GM10266 (cell line): ENCODE measurements around the gene DDX19B.
"Not testable (repeated sequence)": the region's sequence is repeated elsewhere in the genome, so short reads cannot be mapped to it uniquely, and the experiment has no call there.

Experiments used
- DNase-seq: peaks from one replicate; pipeline ENCODE4 v3.0.0; 2012; ENCODE audit errors: extremely low spot score
- TF ChIP-seq, protein P1 (sequence below): IDR thresholded peaks from 2 replicates; pipeline ENCODE4 v1.5.1; 2012; ENCODE audit warnings: mild to moderate bottlenecking, low read depth; ENCODE audit not compliant: control insufficient read depth, insufficient read depth; ENCODE audit errors: missing control alignments

The DDX19B gene

DNA sequence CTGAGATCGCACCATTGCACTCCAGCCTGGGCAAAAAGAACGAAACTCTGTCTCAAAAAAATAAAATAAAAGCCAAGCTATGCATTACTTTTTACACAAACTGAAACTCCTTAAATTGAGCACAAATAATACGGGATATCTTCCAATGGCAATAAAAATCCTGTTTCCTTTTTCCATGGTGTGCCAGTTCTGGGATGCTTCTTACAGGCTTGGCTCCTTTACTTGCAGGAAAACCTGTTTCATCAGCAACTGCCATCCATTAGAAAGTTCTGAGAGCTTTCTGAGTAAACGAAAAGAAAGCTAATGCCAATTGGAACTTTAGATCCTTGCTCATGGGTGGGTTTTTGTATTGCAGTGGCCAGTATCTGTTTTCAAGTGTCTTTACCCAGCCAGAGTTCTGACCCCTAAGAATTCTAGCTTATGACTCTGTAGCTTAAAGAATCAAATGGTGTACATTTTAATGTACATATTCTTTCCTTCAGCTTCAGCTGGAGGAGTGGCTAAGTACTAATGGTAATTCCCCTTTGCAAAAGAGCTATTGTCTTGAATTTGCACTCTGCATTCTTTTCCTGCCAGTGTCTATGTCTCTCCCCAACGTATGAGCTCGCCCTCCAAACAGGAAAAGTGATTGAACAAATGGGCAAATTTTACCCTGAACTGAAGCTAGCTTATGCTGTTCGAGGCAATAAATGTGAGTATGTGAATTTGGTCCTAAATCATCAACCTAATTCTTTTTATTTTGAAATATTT lies 26.2 kb downstream of the DDX19B start:
- TF ChIP-seq, protein P1, sequence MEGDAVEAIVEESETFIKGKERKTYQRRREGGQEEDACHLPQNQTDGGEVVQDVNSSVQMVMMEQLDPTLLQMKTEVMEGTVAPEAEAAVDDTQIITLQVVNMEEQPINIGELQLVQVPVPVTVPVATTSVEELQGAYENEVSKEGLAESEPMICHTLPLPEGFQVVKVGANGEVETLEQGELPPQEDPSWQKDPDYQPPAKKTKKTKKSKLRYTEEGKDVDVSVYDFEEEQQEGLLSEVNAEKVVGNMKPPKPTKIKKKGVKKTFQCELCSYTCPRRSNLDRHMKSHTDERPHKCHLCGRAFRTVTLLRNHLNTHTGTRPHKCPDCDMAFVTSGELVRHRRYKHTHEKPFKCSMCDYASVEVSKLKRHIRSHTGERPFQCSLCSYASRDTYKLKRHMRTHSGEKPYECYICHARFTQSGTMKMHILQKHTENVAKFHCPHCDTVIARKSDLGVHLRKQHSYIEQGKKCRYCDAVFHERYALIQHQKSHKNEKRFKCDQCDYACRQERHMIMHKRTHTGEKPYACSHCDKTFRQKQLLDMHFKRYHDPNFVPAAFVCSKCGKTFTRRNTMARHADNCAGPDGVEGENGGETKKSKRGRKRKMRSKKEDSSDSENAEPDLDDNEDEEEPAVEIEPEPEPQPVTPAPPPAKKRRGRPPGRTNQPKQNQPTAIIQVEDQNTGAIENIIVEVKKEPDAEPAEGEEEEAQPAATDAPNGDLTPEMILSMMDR = no peak
- DNase-seq = no peak

DNA sequence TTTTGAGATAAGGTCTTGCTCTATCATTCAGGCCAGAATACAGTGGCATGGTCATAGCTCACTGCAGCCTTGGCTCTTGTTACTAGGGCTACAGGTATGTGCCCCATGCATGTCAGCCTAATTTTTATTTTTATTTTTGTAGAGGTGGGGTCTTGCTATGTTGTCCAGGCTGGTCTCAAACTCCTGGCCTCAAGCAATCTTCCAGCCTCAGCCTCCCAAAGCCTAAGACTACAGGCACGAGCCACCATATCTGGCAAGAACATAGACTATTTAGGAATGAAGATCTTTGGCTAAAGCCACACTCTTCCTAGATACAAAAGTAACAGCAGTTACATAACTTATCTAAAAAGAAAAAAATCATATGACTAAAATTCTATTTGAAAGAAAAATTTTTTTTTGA lies 32.1 kb downstream of the DDX19B start:
- TF ChIP-seq, protein P1 = no peak
- no peak for DNase-seq

DNA sequence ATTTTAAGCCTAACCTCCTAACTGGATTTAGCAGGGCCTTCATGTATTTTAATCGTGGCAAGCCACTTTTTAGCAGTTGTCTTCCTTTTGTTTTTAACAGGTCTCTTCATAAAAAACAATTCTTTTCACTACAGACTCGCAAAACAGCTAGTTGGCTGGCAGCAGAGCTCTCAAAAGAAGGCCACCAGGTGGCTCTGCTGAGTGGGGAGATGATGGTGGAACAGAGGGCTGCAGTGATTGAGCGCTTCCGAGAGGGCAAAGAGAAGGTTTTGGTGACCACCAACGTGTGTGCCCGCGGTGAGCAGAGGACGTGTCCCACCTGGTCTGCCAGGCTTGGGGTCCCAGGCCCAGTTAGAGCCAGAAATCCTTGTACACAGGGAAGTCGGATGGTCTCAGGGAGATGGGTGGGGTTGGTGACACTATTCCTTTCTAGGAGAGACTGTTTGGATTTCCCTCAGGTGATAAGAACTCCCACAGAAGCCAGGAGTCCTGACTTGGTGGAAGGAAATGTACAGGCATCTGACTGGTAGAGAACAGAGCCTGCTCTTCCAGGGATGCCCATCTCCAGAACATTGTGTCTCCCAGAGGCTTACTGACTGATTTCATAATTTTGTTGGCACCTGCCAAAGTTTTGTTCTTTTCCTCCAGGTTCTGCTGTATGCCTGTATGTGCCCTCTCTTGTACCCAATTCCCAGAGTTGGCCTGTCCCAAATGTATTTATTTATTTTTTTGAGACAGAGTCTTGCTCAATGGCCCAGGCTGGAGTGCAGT lies 32.8 kb downstream of the DDX19B start:
- no peak for DNase-seq
- TF ChIP-seq, protein P1 = peak; percentile 53

DNA sequence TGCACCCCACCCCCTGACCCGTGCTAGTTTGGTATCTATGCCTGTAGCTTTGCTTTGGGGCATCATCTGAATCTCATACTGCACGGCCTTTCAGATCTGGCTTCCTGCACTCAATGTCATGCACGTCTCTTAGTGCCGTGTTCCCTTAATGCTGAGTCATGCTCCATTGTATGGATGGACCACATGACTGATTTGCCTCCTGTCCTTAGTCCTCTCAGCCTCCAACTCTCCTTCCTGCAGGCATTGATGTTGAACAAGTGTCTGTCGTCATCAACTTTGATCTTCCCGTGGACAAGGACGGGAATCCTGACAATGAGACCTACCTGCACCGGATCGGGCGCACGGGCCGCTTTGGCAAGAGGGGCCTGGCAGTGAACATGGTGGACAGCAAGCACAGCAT lies 33.7 kb downstream of the DDX19B start:
- DNase-seq = not testable (repeated sequence)

DNA sequence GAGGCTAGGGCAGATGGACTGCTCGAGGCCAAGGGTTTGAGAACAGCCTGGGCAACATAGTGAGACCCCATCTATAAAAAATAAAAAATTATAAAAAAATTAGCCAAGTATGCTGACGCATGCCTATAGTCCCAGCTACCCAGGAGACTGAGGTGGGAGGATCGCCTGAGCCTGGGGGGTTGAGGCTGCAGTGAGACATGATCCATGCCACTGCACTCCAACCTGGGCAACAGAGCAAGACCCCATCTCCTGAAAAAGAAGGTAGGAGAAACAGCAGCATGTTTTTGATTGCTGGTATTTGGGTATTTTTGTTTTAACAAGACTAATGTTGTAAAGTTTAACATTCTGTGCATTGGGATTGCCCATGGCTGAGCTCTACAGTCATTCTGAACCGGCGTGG lies 38.8 kb downstream of the DDX19B start:
- TF ChIP-seq, protein P1 = no peak
- DNase-seq = no peak

DNA sequence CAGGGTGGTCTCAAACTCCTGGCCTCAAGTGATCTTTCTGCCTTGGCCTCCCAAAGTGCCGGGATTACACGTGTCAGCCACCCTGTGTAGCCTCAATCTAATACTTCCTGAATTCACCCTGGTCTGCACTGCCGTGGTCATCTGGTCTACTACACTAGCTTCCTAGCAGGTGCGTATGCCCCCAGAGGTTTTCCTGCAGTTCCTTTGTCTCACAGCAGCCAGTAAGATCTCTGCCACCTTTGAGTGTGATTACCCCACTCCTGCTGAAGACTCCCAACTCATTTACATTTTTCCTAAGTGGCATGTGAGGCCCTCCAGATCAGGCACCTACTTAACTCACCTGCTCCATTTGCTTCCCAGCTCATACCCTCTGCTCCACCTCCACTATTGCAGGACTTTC lies 42.6 kb downstream of the DDX19B start:
- TF ChIP-seq, protein P1 = no peak
- no peak for DNase-seq

DNA sequence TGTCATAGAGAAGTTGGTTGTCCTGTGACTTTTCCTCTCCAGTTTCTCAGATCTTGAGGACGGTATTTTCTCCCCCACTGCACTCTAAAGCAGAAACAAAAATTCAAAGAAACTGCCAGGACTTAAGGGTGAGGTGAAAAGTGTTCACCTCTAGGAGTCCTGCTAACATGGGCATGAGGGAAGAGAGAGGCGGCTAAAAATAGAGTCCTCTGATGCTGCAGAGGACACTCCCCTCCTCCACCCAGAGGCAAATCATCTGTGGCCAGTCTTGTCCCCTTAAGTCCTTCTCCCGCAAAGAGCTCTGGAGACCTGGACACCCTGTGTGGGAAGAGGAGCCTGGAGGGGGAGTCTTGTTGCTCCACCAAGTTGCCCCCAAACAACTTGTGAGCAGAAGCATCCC lies 43.0 kb downstream of the DDX19B start:
- TF ChIP-seq, protein P1 = no peak

DNA sequence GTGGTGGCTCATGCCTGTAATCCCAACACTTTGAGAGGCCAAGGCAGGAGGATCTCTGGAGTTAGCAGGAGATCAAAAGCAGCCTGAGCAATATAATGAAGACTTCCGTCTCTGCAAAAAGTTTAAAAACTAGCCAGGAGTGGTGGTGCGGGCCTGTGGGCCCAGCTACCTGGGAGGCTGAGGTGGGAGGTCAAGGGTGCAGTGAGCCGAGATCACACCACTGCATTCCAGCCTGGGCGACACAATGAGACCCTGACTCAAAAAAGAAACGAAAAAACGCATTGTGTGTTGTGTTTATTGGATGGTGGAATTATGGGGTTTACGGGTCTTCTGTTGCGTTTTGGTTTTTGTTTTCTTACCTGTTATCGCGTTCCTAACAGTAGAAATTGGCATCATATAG lies 46.9 kb downstream of the DDX19B start:
- TF ChIP-seq, protein P1 = no peak

More for the DNA sequence above, 43.0 kb downstream of the DDX19B start:
- DNase-seq = no peak

More for the DNA sequence above, 46.9 kb downstream of the DDX19B start:
- DNase-seq = no peak
